HG02943 (cell line): ENCODE measurements around the gene SLC7A8.
"Not testable (repeated sequence)": the region's sequence is repeated elsewhere in the genome, so short reads cannot be mapped to it uniquely, and the experiment has no call there.

Experiments
- ATAC-seq: cut with Tn5 transposase; IDR thresholded peaks from one replicate; pipeline ENCODE4 v1.9.1; 2021; ENCODE audit warnings: mild to moderate bottlenecking, low read depth, moderate library complexity; ENCODE audit not compliant: unreplicated experiment

The SLC7A8 gene

DNA sequence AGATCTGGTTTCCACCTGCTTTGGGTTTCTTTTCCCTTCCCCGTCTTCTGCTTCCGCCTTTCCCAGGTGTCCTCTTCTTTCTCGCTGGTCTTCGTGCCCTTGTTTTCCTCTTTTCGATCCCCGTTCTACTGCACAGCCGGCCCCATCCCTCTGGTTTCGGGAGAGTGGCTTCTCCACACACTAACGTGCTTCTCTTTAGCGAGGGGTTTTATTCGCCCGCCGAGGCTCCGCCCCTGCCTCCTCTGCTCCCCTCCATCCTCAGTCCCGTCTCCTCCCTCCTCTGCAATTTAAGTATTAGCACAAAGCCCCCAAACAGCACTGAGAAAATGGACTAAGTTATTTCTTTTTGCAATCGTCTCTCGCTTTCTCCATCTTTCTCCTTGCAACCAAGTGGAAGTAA lies at the start of gene SLC7A8:
TSS of gene SLC7A8 (minus strand) at position 182 of the 400 bp plus-strand sequence. CDS start 746 bp downstream, outside the sequence.
- no peak for ATAC-seq

DNA sequence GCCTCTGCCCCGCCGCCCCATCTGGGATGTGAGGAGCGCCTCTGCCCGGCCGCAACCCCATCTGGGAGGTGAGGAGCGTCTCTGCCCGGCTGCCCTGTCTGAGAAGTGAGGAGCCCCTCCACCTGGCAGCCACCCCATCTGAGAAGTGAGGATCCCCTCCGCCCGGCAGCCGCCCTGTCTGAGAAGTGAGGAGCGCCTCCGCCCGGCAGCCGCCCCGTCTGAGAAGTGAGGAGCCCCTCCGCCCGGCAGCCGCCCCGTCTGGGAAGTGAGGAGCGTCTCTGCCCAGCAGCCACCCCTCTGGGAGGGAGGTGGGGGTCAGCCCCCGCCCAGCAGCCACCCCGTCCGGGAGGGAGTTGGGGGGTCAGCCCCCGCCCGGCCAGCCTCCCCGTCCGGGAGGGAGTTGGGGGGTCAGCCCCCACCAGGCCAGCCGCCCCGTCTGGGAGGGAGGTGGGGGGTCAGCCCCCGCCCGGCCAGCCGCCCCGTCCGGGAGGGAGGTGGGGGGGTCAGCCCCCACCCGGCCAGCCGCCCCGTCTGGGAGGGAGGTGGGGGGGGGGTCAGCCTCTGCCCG lies 48.9 kb upstream of the SLC7A8 start:
- ATAC-seq, result not testable (repeated sequence)

- ATAC-seq, result no peak
Measured at GRCh38 chr14:23228812-23229211, 45.4 kb upstream of the SLC7A8 start.

DNA sequence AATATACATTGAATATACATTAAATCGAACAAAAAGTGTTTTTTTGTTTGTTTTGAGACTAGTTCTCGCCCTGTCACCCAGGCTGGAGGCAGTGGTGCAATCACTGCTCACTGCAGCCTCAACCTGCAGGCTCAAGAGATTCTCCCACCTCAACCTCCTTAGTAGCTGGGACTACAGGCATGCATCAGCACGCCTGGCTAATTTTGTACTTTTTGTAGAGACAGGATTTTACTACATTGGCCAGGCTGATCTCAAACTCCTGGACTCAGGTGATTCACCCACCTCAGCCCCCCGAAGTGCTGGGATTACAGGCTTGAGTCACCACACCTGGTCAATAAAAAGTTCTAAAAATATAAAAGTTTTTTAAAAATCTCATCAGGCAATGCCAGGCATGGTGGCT lies 44.1 kb upstream of the SLC7A8 start:
- no peak for ATAC-seq

DNA sequence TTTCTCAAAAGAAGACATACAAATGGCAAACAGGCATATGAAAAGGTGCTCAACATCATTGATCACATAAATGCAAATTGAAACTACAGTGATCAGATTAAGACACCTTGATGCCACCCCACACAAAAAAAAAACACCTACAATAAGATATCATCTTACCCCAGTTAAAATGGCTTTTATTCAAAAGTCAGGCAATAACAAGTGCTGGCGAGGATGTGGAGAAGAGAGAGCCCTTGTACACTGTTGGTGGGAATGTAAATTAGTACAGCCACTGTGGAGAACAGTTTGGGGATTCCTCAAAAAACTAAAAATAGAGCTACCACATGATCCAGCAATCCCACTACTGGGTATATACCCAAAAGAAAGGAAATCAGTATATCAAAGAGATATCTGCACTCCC lies 41.5 kb upstream of the SLC7A8 start:
- ATAC-seq, result not testable (repeated sequence)

DNA sequence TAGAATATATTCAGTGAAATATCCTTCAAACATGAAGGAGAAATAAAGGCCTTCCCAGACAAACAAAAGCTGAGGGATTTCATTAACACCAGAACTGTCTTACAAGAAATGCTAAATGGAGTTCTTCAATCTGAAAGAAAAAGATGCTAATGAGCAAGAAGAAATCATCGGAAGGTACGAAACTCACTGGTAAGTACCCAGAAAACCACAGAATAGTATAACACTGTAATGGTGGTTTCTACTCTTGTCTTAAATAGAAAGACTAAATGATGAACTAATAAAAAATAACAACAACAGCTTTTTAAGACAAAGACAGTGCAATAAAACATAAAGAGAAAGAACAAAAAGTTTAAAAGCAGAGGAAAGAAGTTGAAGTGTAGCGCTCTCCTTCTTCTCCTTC lies 35.6 kb upstream of the SLC7A8 start:
- no peak for ATAC-seq

- no peak for ATAC-seq
Measured at GRCh38 chr14:23217032-23218020, 33.9 kb upstream of the SLC7A8 start.

DNA sequence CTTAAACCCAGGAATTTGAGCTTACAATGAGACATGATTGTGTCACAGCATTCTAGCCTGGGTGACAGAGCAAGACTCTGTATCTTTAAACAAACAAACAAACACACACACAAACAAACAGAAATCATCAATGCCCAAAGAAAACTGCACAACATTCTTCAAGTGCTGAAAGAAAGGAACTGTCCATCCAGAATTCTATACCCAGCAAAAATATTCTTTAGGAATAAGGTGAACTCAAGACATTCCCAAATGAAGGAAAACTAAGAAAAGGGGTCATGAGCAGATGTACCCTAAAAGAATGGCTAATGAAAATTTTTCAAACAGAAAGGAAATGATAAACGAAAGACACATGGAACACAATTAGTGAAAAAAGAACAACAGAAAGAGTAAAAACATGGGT lies 32.0 kb upstream of the SLC7A8 start:
- no peak for ATAC-seq

GRCh38 chr14:23209651-23210423 lies 26.4 kb upstream of the SLC7A8 start:
- no peak for ATAC-seq

DNA sequence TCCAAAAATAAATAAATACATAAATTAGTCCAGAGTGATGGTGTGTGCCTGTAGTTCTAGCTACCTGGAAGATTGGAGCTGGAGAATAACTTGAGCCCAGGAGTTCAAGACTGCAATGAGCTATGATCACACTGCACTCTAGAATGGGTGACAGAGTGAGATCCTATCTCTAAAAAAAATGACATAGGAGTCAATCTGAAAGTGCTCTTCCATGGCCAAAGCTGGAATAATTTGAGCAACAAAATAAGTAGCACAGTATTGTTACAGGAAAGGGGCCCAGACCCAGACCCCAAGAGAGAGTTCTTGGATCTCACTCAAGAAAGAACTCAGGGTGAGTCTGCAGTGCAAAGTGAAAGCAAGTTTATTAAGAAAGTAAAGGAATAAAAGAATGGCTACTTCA lies 24.9 kb upstream of the SLC7A8 start:
- no peak for ATAC-seq

- no peak for ATAC-seq
Measured at GRCh38 chr14:23207146-23207540, 23.7 kb upstream of the SLC7A8 start.

DNA sequence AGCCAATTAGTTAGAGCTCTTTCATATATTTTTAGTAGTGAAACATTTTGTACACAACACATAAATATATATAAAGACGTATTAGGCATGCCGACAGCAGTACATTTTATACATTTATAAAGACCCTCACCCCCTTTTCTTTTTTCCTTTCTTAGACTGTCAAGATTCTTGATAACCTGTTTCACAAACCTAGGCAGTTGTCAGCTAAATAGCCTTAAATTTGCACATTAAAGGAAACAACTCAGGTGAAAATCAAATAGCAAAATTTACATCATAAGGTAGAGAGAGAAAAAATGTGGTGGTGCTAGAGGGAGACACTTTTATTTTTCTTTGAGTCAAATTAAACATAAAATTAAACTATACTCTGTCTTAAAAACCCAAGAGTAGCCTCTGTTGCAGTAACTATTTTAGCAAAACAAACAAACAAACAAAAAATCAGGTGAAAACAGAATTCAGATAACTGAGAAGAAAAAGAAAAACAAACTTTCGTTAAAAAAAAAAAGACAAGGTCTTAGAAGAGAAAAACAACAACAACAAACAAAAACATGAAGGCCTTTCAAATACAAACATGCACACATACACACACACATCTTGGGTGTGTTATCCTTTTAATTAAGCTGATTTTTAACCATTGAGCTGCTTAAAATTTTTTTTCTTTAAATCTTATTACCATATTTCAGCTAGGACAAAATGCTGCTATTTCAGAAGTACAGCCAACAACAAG lies 23.1 kb upstream of the SLC7A8 start:
- ATAC-seq, result no peak

DNA sequence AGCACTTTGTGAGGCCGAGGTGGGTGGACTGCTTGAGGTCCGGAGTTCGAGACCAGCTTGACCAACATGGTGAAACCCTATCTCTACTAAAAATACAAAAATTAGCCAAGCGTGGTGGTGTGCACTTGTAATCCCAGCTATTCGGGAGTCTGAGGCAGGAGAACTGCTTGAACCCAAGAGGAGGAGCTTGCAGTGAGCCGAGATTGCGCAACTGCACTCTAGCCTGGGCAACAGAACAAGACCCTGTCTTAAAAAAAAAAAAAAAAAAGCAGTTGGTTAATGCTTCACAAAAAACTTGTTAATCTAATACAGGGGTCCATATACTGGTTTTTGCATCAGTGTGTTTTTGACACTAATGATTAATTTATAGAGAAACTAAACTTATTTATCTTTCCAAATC lies 18.5 kb upstream of the SLC7A8 start:
- ATAC-seq, result no peak

GRCh38 chr14:23199141-23199540 lies 15.7 kb upstream of the SLC7A8 start:
- ATAC-seq, result not testable (repeated sequence)

DNA sequence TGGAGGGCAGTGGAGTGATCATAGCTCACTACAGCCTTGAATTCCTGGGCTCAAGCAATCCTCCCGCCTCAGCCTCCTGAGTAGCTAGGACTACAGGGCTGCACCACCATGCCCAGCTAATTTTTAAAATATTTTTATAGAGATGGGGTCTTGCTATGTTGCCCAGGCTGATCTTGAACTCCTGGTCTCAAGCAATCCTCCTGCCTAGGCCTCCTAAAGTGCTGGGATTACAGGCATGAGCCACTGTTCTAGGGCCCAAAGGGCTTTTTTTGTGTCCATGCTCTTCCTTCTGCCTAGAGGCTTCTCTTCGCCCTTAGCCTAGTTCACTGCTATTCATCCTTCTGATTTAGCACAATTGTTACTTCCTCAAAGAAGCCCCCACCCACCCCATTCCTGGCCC lies 13.0 kb upstream of the SLC7A8 start:
- not testable (repeated sequence) for ATAC-seq

DNA sequence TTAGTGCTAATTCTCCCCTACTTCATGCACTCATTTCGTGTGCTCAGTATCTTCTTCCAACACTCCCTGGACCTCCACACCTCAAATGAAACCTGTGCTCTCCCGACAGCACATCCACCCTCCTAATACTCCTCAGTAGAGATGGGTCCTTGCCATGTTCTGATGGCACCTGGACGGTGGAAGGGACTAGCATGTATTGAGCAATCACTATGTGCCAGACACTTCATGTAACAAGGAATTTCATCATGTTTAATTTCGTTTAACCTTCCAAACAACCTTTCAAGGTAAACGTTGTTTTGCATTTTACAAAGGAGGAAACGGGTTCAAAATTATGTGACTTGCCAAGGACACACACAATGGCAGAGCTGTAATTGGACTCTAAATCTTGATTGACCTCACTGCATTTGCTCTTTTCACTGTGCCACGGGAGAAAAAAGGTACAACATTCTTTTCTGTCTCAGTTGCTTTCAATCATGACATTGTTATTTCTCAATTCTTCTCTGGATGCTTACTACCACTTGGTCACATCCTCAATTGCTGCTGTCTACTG lies 12.2 kb upstream of the SLC7A8 start:
- ATAC-seq, result no peak

DNA sequence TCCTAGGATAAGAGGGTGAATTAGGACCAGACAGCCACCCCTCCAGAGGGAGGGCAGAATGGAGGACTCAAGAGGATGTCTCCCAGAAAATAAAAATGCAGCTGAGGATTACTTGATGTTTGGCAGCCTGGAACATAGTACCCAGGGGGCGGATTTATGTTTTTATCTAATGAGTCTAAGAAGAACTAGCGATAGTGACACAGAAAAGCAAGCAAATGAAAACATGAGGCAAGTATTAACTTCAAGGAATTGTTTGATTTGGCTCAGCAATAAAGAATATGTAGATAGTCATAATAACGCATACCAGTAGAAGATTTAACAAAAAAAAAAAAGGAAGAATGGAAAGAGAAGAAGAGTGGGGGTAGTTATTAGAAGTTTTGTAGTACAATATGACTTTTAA lies 10.0 kb upstream of the SLC7A8 start:
- ATAC-seq, result no peak

GRCh38 chr14:23187925-23188324 lies 4.5 kb upstream of the SLC7A8 start:
- ATAC-seq, result no peak

GRCh38 chr14:23186913-23187654 lies 3.6 kb upstream of the SLC7A8 start:
- ATAC-seq, result no peak
